Measurements from ENCODE around the gene NPFFR2. TPM values are rescaled to one million over a fixed set of nuclear protein-coding genes. Genes with fewer than 3 reads are reported as not detected.
"Not testable (repeated sequence)": the region's sequence is repeated elsewhere in the genome, so short reads cannot be mapped to it uniquely, and the experiment has no call there.

The NPFFR2 gene
- polyA plus RNA-seq, 3 donors from 2014 or later = not detected

GRCh38 chr4:72139997-72140396, 108.2 kb downstream of the NPFFR2 start:
- peaks cover 0 to 28% (median 11%) of the 10 kb centered on the region in 6 donors for H3K9me3 Mint-ChIP-seq
- not testable (repeated sequence) for DNase-seq; H3K27ac Mint-ChIP-seq; H3K4me1 Mint-ChIP-seq; H3K27me3 Mint-ChIP-seq (ENCODE audit: low read depth in 3 of 3); H3K36me3 Mint-ChIP-seq; H3K4me3 Mint-ChIP-seq

GRCh38 chr4:72144241-72144640, 112.4 kb downstream of the NPFFR2 start:
- no peaks in the 10 kb centered on the region for H3K4me1 Mint-ChIP-seq
- no peak for DNase-seq
- no peak overlapping the region for H3K4me3 Mint-ChIP-seq
- no peak overlapping the region for H3K27ac Mint-ChIP-seq
- H3K36me3 Mint-ChIP-seq = no peaks in the 10 kb centered on the region
- no peaks in the 10 kb centered on the region for H3K27me3 Mint-ChIP-seq (ENCODE audit: low read depth in 3 of 3)
- H3K9me3 Mint-ChIP-seq = peaks cover 0 to 28% (median 10%) of the 10 kb centered on the region in 6 donors

GRCh38 chr4:72152731-72153130, 120.9 kb downstream of the NPFFR2 start:
- H3K9me3 Mint-ChIP-seq = peaks cover 0 to 10% (median 8%) of the 10 kb centered on the region in 6 donors
- no peaks in the 10 kb centered on the region for H3K4me1 Mint-ChIP-seq
- H3K4me3 Mint-ChIP-seq = no peak overlapping the region
- no peaks in the 10 kb centered on the region for H3K27me3 Mint-ChIP-seq (ENCODE audit: low read depth in 3 of 3)
- H3K36me3 Mint-ChIP-seq = peaks cover 0 to 3% (median 0%) of the 10 kb centered on the region in 3 donors
- H3K27ac Mint-ChIP-seq = no peak overlapping the region
- DNase-seq = no peak

- not testable (repeated sequence) for H3K36me3 Mint-ChIP-seq; H3K27ac Mint-ChIP-seq; DNase-seq; H3K4me3 Mint-ChIP-seq; H3K27me3 Mint-ChIP-seq (ENCODE audit: low read depth in 3 of 3); H3K4me1 Mint-ChIP-seq; H3K9me3 Mint-ChIP-seq
Measured at GRCh38 chr4:72153634-72154033, 121.8 kb downstream of the NPFFR2 start.

- not testable (repeated sequence) for H3K36me3 Mint-ChIP-seq; H3K4me3 Mint-ChIP-seq; H3K27ac Mint-ChIP-seq; H3K4me1 Mint-ChIP-seq; H3K27me3 Mint-ChIP-seq (ENCODE audit: low read depth in 3 of 3); DNase-seq
- H3K9me3 Mint-ChIP-seq = peaks cover 5 to 15% (median 11%) of the 10 kb centered on the region in 6 donors
Measured at GRCh38 chr4:72169285-72169684, 137.5 kb downstream of the NPFFR2 start.

DNA sequence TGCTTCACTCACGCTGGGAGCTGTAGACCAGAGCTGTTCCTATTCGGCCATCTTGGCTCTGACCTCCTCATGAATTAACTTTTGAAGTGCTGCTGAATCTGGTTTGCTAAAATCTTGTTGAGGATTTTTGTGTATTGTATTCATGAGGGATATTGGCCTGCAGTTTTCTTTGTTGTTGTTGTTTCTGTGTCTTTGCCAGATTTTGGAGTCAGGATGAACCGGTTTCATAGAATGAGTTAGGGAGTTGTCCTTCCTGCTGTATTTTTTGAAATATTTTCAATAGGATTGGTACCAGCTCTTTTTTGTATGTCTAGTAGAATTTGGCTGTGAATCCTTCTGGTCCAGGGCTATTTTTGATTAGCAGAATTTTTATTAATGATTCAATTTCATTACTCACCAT, 138.1 kb downstream of the NPFFR2 start:
- H3K27me3 Mint-ChIP-seq (ENCODE audit: low read depth in 3 of 3) = no peaks in the 10 kb centered on the region
- no peak overlapping the region for H3K27ac Mint-ChIP-seq
- no peak for DNase-seq
- H3K9me3 Mint-ChIP-seq = peaks cover 5 to 15% (median 10%) of the 10 kb centered on the region in 6 donors
- peaks cover 0 to 4% (median 0%) of the 10 kb centered on the region in 3 donors for H3K36me3 Mint-ChIP-seq
- no peak overlapping the region for H3K4me3 Mint-ChIP-seq
- no peaks in the 10 kb centered on the region for H3K4me1 Mint-ChIP-seq

GRCh38 chr4:72171761-72172160, 140.0 kb downstream of the NPFFR2 start:
- H3K4me3 Mint-ChIP-seq = no peak overlapping the region
- peaks cover 0 to 4% (median 0%) of the 10 kb centered on the region in 3 donors for H3K36me3 Mint-ChIP-seq
- no peaks in the 10 kb centered on the region for H3K4me1 Mint-ChIP-seq
- peaks cover 4 to 23% (median 11%) of the 10 kb centered on the region in 6 donors for H3K9me3 Mint-ChIP-seq
- no peak overlapping the region for H3K27ac Mint-ChIP-seq
- DNase-seq = no peak
- no peaks in the 10 kb centered on the region for H3K27me3 Mint-ChIP-seq (ENCODE audit: low read depth in 3 of 3)

GRCh38 chr4:72179342-72179741, 147.5 kb downstream of the NPFFR2 start:
- Mint-ChIP-seq H3K4me3 (no peak overlapping the region), H3K9me3 (peaks cover 0 to 17% (median 2%) of the 10 kb centered on the region in 6 donors), H3K4me1 (no peaks in the 10 kb centered on the region), H3K27ac (no peak overlapping the region), H3K27me3 (ENCODE audit: low read depth in 3 of 3) (no peaks in the 10 kb centered on the region), H3K36me3 (no peaks in the 10 kb centered on the region)
- no peak for DNase-seq

DNA sequence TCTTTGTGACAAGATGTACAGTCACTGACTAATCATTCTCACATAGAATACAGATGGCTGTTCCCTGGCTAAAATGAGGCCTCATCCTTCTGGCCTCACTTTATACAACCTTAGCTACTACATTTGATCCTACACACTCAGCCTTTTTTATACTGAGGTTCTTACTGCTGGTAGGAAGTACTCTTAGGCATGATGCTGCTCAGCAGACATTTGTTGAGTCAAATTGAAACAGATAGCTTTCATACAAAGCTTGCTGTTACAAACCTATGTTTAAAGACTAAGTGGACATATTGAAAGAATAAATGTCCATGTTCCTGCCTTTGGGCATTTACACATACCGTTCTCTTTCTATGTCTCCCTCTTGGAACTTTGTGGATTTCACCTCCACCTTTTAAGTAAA, 154.9 kb downstream of the NPFFR2 start:
- no peak overlapping the region for H3K4me3 Mint-ChIP-seq
- no peak overlapping the region for H3K27ac Mint-ChIP-seq
- H3K27me3 Mint-ChIP-seq (ENCODE audit: low read depth in 3 of 3) = no peaks in the 10 kb centered on the region
- DNase-seq = no peak
- H3K9me3 Mint-ChIP-seq = peaks cover 0 to 10% (median 5%) of the 10 kb centered on the region in 6 donors
- H3K4me1 Mint-ChIP-seq = no peaks in the 10 kb centered on the region
- H3K36me3 Mint-ChIP-seq = no peaks in the 10 kb centered on the region

DNA sequence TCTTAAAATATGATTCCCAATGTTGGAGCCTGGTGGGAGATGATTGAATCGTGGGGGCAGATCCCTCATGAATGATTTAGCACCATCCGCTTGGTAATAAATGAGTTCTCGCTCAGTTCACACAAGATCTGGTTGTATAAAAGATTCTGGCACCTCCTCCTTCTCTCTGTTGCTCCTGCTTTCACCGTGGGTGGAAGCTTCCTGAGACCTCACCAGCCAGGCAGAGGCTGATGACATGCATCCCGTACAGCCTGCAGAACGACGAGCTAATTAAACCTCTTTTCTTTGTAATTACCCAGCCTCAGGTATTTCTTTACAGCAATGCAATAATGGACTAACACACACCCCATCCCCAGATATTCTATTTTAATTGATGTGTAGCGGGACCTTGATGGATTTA, 162.2 kb downstream of the NPFFR2 start:
- H3K36me3 Mint-ChIP-seq = no peaks in the 10 kb centered on the region

DNA sequence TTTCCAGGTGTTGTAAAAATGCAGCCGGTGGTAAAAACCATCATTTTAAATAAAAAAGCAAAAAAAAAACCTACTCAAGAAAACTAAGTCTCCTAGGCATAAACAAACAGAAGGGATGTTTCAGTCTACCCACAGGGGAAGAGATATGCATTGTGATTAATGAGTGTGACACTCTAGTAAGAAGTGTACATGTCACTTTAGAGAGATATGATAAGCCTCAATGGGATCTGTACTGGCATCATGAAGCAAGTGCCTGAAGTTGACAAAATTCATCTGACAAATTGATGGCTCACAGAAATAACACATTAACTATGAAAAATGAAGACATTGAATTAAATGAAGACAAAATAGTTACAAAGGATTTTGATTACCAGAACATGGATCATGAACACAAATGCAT, 162.7 kb downstream of the NPFFR2 start:
- DNase-seq = no peak
- Mint-ChIP-seq H3K4me1 (no peaks in the 10 kb centered on the region), H3K9me3 (peaks cover 0 to 26% (median 11%) of the 10 kb centered on the region in 6 donors), H3K4me3 (no peak overlapping the region), H3K36me3 (no peaks in the 10 kb centered on the region), H3K27me3 (ENCODE audit: low read depth in 3 of 3) (peaks cover 0 to 2% (median 0%) of the 10 kb centered on the region in 3 donors), H3K27ac (no peak overlapping the region)

More for the DNA sequence above, 162.2 kb downstream of the NPFFR2 start:
- no peak for DNase-seq
- Mint-ChIP-seq H3K9me3 (peaks cover 0 to 29% (median 10%) of the 10 kb centered on the region in 6 donors), H3K4me1 (no peaks in the 10 kb centered on the region), H3K27ac (no peak overlapping the region), H3K27me3 (ENCODE audit: low read depth in 3 of 3) (peaks cover 0 to 2% (median 0%) of the 10 kb centered on the region in 3 donors), H3K4me3 (no peak overlapping the region)

Other genes with a start within 250 kb of the NPFFR2 start
- not detected for gene GC, start 247.9 kb upstream of the NPFFR2 start, polyA plus RNA-seq

All from immature natural killer cell (primary cell).